Fibroblast of lung (primary cell): ENCODE data around the gene RIT2. TPM values are rescaled to one million over a fixed set of nuclear protein-coding genes. Genes with fewer than 3 reads are reported as not detected.

Experiments used
- DNase-seq, 2 donors: peaks; one replicate each; pipeline versions ENCODE4 v3.0.0 to v3.0.0-alpha.2; 2010; ENCODE audit warnings: low read depth in 2 of 2
- H2AFZ ChIP-seq: 2 replicates; pipeline ENCODE4 v1.5.1; 2012; ENCODE audit warnings: low read length, control low read depth, inconsistent platforms
- H3K27ac ChIP-seq: 2 replicates; pipeline ENCODE4 v1.5.1; 2011; ENCODE audit warnings: low read length, control low read depth; ENCODE audit not compliant: insufficient read depth
- H3K27me3 ChIP-seq: 2 replicates; pipeline ENCODE4 v1.5.1; 2011; ENCODE audit warnings: mild to moderate bottlenecking, low read length; ENCODE audit not compliant: control insufficient read depth, insufficient read depth
- H3K36me3 ChIP-seq: 2 replicates; pipeline ENCODE4 v1.5.1; 2011; ENCODE audit warnings: low read length; ENCODE audit not compliant: control insufficient read depth, insufficient read depth
- H3K4me1 ChIP-seq: 2 replicates; pipeline ENCODE4 v1.5.1; 2011; ENCODE audit warnings: low read length; ENCODE audit not compliant: control insufficient read depth, insufficient read depth; ENCODE audit errors: extremely low read depth
- H3K4me2 ChIP-seq: 2 replicates; pipeline ENCODE4 v1.5.1; 2011; ENCODE audit warnings: low read length, control low read depth; ENCODE audit not compliant: insufficient read depth; ENCODE audit errors: extremely low read depth
- H3K4me3 ChIP-seq, 4 experiments: fragments of 200-600 bp in 1 of 4; sonication (generic) in 1 of 4; replicated peaks in 1 of 4; 2 replicates each; pipeline ENCODE4 v1.5.1; 2011 to 2016; ENCODE audit warnings: low read length in 4 of 4, low read depth in 3 of 4, mild to moderate bottlenecking in 3 of 4, control low read depth in 2 of 4, inconsistent platforms in 1 of 4, mixed read lengths in 1 of 4; ENCODE audit not compliant: insufficient read depth in 1 of 4; ENCODE audit errors: control extremely low read depth in 1 of 4
- H3K79me2 ChIP-seq: 2 replicates; pipeline ENCODE4 v1.5.1; 2012; ENCODE audit warnings: mild to moderate bottlenecking, low read length, inconsistent platforms; ENCODE audit not compliant: control insufficient read depth, insufficient read depth
- H3K9ac ChIP-seq: 2 replicates; pipeline ENCODE4 v1.5.1; 2011; ENCODE audit warnings: mild to moderate bottlenecking, low read length, control low read depth; ENCODE audit not compliant: insufficient read depth
- H3K9me3 ChIP-seq: 2 replicates; pipeline ENCODE4 v1.5.1; 2012; ENCODE audit warnings: low read depth, low read length; ENCODE audit not compliant: control insufficient read depth, insufficient read depth
- H4K20me1 ChIP-seq: 2 replicates; pipeline ENCODE4 v1.5.1; 2011; ENCODE audit warnings: low read length; ENCODE audit not compliant: control insufficient read depth, insufficient read depth; ENCODE audit errors: extremely low read depth
- CTCF ChIP-seq, 2 donors: IDR thresholded peaks in 1 of 2; conservative IDR thresholded peaks in 1 of 2; 1 replicate in 1 of 2; 2 replicates in 1 of 2; pipeline ENCODE4 v1.5.1; 2011 to 2012; ENCODE audit warnings: low read length in 2 of 2, control low read depth in 1 of 2, inconsistent platforms in 1 of 2, low read depth in 1 of 2, mild to moderate bottlenecking in 1 of 2
- EZH2 ChIP-seq: IDR thresholded peaks from 2 replicates; pipeline ENCODE4 v1.5.1; 2012; ENCODE audit warnings: low read length, control low read depth, mild to moderate bottlenecking; ENCODE audit errors: missing control alignments
- polyA plus RNA-seq, 2 donors: library from polyadenylated mRNA; depleted of rRNA in 1 of 2; stranded (reverse) in 1 of 2; unstranded in 1 of 2; fragments of >200 nt; gene quantifications; 2 replicates each; pipeline ENCODE4 v1.2.1, GENCODE V29; 2011 to 2012; ENCODE audit warnings: missing spikeins in 1 of 2
- total RNA-seq: library from RNA; depleted of rRNA; stranded (reverse); fragments of >200 nt; gene quantifications from 2 replicates; pipeline ENCODE4 v1.2.1, GENCODE V29; 2014

RIT2 gene
- total and polyA plus RNA-seq, 2 donors (not counting 1 experiment from before 2014, with no cell fraction given), result not detected

DNA sequence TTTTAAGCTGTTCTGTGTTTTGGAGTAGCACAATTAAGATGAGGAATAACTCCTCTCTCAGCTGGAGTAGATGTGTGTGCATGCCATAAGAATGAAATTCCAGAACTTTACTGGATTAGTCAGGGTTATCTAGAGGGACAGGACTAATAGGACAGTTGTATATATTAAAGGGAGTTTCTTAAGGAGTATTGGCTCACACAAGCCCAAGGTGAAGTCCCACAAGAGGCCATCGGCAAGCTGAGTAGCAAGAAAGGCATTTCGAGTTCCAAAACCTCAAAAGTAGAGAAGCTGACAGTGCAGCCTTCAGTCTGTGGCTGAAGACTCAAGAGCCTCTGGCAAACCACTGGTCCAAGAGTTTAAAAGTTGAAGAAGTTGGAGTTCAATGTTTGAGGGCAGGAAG, 113.7 kb downstream of the RIT2 start:
- H3K36me3 ChIP-seq, result no peaks in the 10 kb centered on the region
- H4K20me1 ChIP-seq, result no peaks in the 10 kb centered on the region
- no peak overlapping the region for H3K9ac ChIP-seq
- TF ChIP-seq EZH2 (no peak), CTCF (conservative IDR thresholded peaks at IDR 0.05 in 1 of 2, IDR thresholded peaks at IDR 0.05 in 1 of 2; ENCODE audit: low read depth in 1 of 2, low read length in 2 of 2) (no peak)
- H3K27me3 ChIP-seq, result no peaks in the 10 kb centered on the region
- no peaks in the 10 kb centered on the region for H3K79me2 ChIP-seq
- DNase-seq, result peak; percentile 13 to 84
- H3K4me3 ChIP-seq, result no peak overlapping the region
- H3K9me3 ChIP-seq, result no peaks in the 10 kb centered on the region
- H3K4me2 ChIP-seq, result no peak overlapping the region
- no peak overlapping the region for H3K27ac ChIP-seq
- no peaks in the 10 kb centered on the region for H3K4me1 ChIP-seq
- no peak overlapping the region for H2AFZ ChIP-seq

DNA sequence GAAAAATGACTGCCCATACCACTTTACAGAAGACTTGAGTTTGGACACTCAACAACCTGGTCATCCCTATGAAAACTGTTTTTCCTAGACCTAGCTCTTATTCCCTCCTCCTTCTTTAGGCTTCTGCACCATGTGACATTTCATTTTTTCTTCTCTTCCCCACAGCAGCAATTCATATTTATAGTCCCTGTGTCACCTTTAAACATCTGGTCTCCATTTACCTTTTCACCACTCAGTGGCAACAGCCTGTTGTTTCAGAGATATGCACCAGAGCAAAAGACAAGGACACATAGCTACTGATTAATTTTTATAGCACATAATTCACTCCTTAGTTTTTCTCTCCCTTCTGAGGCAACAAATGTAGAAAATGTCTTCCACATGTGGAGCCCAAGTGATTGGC, 118.7 kb downstream of the RIT2 start:
- H3K4me1 ChIP-seq, result no peaks in the 10 kb centered on the region
- H3K9ac ChIP-seq, result no peak overlapping the region
- no peaks in the 10 kb centered on the region for H3K36me3 ChIP-seq
- H2AFZ ChIP-seq, result no peak overlapping the region
- no peaks in the 10 kb centered on the region for H4K20me1 ChIP-seq
- no peaks in the 10 kb centered on the region for H3K27me3 ChIP-seq
- no peak overlapping the region for H3K4me3 ChIP-seq
- no peak overlapping the region for H3K27ac ChIP-seq
- TF ChIP-seq EZH2, result no peak
- no peak for TF ChIP-seq CTCF (conservative IDR thresholded peaks at IDR 0.05 in 1 of 2, IDR thresholded peaks at IDR 0.05 in 1 of 2; ENCODE audit: low read depth in 1 of 2, low read length in 2 of 2)
- H3K4me2 ChIP-seq, result no peak overlapping the region
- H3K79me2 ChIP-seq, result no peaks in the 10 kb centered on the region
- H3K9me3 ChIP-seq, result no peaks in the 10 kb centered on the region
- no peak for DNase-seq

DNA sequence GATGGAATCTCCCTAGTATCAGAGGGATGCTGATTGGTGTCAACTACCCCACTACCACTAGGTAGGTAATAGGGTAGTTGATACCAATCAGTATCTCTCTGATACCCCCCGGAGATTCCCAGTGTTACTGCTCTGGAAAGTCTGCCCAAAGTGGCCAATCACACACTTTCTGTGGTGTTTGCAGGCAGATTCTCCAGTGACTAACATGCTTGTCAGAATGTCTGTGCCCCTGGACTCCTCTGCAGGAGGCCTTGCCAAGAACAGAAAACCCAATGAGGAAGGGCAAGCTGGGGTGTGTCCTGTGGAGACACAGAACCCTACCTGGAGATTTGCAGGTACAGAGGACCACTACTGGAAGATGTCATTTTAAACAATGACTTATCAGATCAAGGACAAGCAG, 135.1 kb downstream of the RIT2 start:
- H3K36me3 ChIP-seq, result no peaks in the 10 kb centered on the region
- TF ChIP-seq CTCF (conservative IDR thresholded peaks at IDR 0.05 in 1 of 2, IDR thresholded peaks at IDR 0.05 in 1 of 2; ENCODE audit: low read depth in 1 of 2, low read length in 2 of 2) (no peak), EZH2 (no peak)
- no peak overlapping the region for H3K9ac ChIP-seq
- H3K4me2 ChIP-seq, result no peak overlapping the region
- no peak for DNase-seq
- no peaks in the 10 kb centered on the region for H3K27me3 ChIP-seq
- no peaks in the 10 kb centered on the region for H3K4me1 ChIP-seq
- no peak overlapping the region for H3K27ac ChIP-seq
- H4K20me1 ChIP-seq, result no peaks in the 10 kb centered on the region
- no peak overlapping the region for H2AFZ ChIP-seq
- no peak overlapping the region for H3K4me3 ChIP-seq
- no peaks in the 10 kb centered on the region for H3K79me2 ChIP-seq
- H3K9me3 ChIP-seq, result no peaks in the 10 kb centered on the region
